Spleen (tissue), 11 donors: ENCODE measurements around the gene RAMP1. TPM values are rescaled to one million over a fixed set of nuclear protein-coding genes. Genes with fewer than 3 reads are reported as not detected.
A peak's percentile ranks its signal among the peaks of the same experiment; 100 is the strongest.

Experiments
- DNase-seq: peaks from one replicate; pipeline ENCODE4 v3.0.0-alpha.2; 2020
- H3K27ac ChIP-seq, 8 donors: fragments of 200-600 bp; sonication (generic) in 7 of 8; 1 replicate in 4 of 8; 2 replicates in 4 of 8; pipeline versions ENCODE4 v1.5.0 to v1.8.0; 2016 to 2021; ENCODE audit warnings: inconsistent platforms in 4 of 8, mild to moderate bottlenecking in 4 of 8, moderate library complexity in 1 of 8
- H3K27me3 ChIP-seq, 7 donors: fragments of 200-600 bp; sonication (generic) in 6 of 7; replicated peaks in 1 of 7; 1 replicate in 4 of 7; 2 replicates in 3 of 7; pipeline versions ENCODE4 v1.5.0 to v1.8.0; 2016 to 2021; ENCODE audit warnings: inconsistent platforms in 3 of 7, mild to moderate bottlenecking in 1 of 7
- H3K36me3 ChIP-seq, 6 donors: fragments of 200-600 bp; sonication (generic) in 5 of 6; 1 replicate in 4 of 6; 2 replicates in 2 of 6; pipeline versions ENCODE4 v1.5.0 to v1.8.0; 2016 to 2021; ENCODE audit warnings: inconsistent platforms in 2 of 6
- H3K4me1 ChIP-seq, 6 donors: fragments of 200-600 bp; sonication (generic) in 5 of 6; 1 replicate in 3 of 6; 2 replicates in 3 of 6; pipeline versions ENCODE4 v1.5.0 to v1.8.0; 2016 to 2021; ENCODE audit warnings: inconsistent platforms in 3 of 6
- H3K4me3 ChIP-seq, 8 donors: fragments of 200-600 bp; sonication (generic) in 7 of 8; 1 replicate in 4 of 8; 2 replicates in 4 of 8; pipeline versions ENCODE4 v1.5.0 to v1.8.0; 2016 to 2021; ENCODE audit warnings: inconsistent platforms in 4 of 8, mild to moderate bottlenecking in 4 of 8, moderate library complexity in 2 of 8
- H3K9me3 ChIP-seq, 8 donors: fragments of 200-600 bp; sonication (generic) in 7 of 8; 1 replicate in 4 of 8; 2 replicates in 4 of 8; pipeline versions ENCODE4 v1.5.0 to v1.8.0; 2016 to 2021; ENCODE audit warnings: inconsistent platforms in 4 of 8
- POLR2A ChIP-seq, 3 donors: fragments of 450-650 bp; IDR thresholded peaks; one replicate each; pipeline ENCODE4 v1.5.1; 2017; ENCODE audit warnings: antibody characterized with exemption in 3 of 3, mild to moderate bottlenecking in 1 of 3
- POLR2AphosphoS5 ChIP-seq, 3 donors: sonication (generic); formaldehyde crosslinking; IDR thresholded peaks; one replicate each; pipeline ENCODE4 v1.5.1; 2017; ENCODE audit warnings: antibody characterized with exemption in 3 of 3
- WGBS, 5 donors: extraction: QIAGEN DNeasy Blood & Tissue Kit in 3 of 5; methylation state at CpG; one replicate each; pipeline versions ENCODE4 v1.1.5 to v1.1.7; 2013 to 2018; 5-methylcytosine and 5-hydroxymethylcytosine counted together
- intact Hi-C: fragments of 100-400 bp; cut with DNase I; formaldehyde crosslinking; loops from one replicate; pipeline ENCODE4 v1.15.0; 2023; ENCODE audit warnings: low total_unique reads
- polyA plus RNA-seq, 3 donors: library from polyadenylated mRNA; stranded (reverse); fragments of 200-250 nt; gene quantifications; one replicate each; pipeline ENCODE4 v1.2.1, GENCODE V29; 2013
- total RNA-seq, 7 donors: library from RNA; depleted of rRNA in 3 of 7; stranded (reverse); fragments of >200 nt in 3 of 7; fragmentation: NEBNext Ultra II Directional in 4 of 7; extraction: Animal tissue kit (Norgen Biotek cat#: 25700) in 4 of 7; gene quantifications; one replicate each; pipeline versions ENCODE4 v1.1.0 to v1.2.1, GENCODE V29; 2016 to 2021
- TF ChIP-seq, protein P1 (sequence below), 11 experiments: fragments of 200-600 bp in 7 of 11; fragments of 450-650 bp in 4 of 11; sonication (generic) in 4 of 11; IDR thresholded peaks in 8 of 11; conservative IDR thresholded peaks in 3 of 11; 1 replicate in 7 of 11; 2 replicates in 4 of 11; pipeline versions ENCODE4 v1.4.0 to v1.8.0; 2016 to 2021; ENCODE audit warnings: antibody characterized with exemption in 11 of 11, inconsistent platforms in 4 of 11, mild to moderate bottlenecking in 1 of 11
- donor health status: healthy with polysubstance abuse.
- donor health status: DM: no; HTN: no; CAD: no; lungs with moderate emphysema.
- donor health status: DM: no; HTN: no; CAD: no.
- donor health status: Bipolar disorder and iron deficiency.
- donor health status: healthy.
- donor health status: DM: no; HTN: no; CAD: no.
- donor health status: DM: yes; HTN: yes; CAD: no.

Gene RAMP1
- total and polyA plus RNA-seq, 10 donors = 4.5 to 44.5 (median 9.5) TPM

DNA sequence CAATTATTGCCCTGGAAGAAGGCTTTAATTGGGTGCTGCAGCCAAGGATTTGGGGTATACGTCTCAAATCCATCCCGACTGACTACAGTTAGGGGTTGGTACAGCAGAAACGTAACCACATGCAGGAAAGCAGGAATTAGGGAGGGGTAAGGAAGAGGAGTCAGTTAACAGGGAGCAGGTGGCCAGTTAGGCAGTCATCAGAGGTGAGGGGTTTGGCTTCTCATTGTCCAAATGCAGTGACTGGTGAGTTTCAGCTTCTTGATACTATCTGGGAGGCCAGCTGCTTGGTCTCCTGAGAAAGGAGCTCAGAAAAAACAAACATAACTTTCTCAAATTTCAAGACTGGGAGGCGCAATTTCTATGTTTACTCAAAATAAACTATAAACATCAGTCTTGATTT lies 68.6 kb downstream of the RAMP1 start:
- H3K27me3 ChIP-seq = no peaks in the 10 kb centered on the region
- H3K27ac ChIP-seq = no peak overlapping the region
- no peak overlapping the region for H3K4me3 ChIP-seq
- TF ChIP-seq POLR2A (IDR thresholded peaks at IDR 0.05) (no peak), POLR2AphosphoS5 (IDR thresholded peaks at IDR 0.05) (no peak)
- TF ChIP-seq, protein P1, sequence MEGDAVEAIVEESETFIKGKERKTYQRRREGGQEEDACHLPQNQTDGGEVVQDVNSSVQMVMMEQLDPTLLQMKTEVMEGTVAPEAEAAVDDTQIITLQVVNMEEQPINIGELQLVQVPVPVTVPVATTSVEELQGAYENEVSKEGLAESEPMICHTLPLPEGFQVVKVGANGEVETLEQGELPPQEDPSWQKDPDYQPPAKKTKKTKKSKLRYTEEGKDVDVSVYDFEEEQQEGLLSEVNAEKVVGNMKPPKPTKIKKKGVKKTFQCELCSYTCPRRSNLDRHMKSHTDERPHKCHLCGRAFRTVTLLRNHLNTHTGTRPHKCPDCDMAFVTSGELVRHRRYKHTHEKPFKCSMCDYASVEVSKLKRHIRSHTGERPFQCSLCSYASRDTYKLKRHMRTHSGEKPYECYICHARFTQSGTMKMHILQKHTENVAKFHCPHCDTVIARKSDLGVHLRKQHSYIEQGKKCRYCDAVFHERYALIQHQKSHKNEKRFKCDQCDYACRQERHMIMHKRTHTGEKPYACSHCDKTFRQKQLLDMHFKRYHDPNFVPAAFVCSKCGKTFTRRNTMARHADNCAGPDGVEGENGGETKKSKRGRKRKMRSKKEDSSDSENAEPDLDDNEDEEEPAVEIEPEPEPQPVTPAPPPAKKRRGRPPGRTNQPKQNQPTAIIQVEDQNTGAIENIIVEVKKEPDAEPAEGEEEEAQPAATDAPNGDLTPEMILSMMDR (IDR thresholded peaks at IDR 0.05 in 8 of 11, conservative IDR thresholded peaks at IDR 0.05 in 3 of 11) = no peak
- intact Hi-C loops = no loop called here
- H3K36me3 ChIP-seq = no peaks in the 10 kb centered on the region
- DNase-seq = no peak
- peaks cover 0 to 15% (median 6%) of the 10 kb centered on the region in 6 donors for H3K4me1 ChIP-seq
- H3K9me3 ChIP-seq = peaks cover 0 to 9% (median 0%) of the 10 kb centered on the region in 8 donors
- WGBS, 5 donors = 81 to 95% (median 89%) methylated on average over 4 of the region's 4 CpGs

DNA sequence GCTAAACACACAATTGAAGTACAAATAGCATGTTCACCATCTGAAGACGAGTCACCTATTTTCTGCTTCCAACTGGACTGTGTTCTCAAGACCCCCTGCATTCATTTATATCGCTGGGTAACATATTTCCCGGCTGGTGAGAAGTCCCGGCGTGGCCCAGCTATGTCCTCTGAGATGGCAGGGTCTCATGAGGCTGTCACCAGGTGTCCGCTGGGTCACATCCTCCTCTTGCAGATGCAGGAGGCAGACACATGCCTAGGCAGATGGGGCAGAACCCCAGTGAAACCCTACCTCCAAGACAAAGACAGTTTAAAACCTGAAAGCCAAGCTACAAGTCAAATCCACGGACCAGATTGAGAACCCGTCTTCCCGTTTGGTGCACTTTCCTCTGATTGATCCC lies 70.6 kb downstream of the RAMP1 start:
- Histone ChIP-seq H3K9me3 (peaks cover 0 to 9% (median 0%) of the 10 kb centered on the region in 8 donors), H3K4me3 (no peak overlapping the region), H3K27me3 (no peaks in the 10 kb centered on the region), H3K36me3 (no peaks in the 10 kb centered on the region), H3K27ac (no peak overlapping the region), H3K4me1 (peaks cover 0 to 4% (median 0%) of the 10 kb centered on the region in 6 donors)
- peak; percentile 32 for DNase-seq
- TF ChIP-seq, protein P1 (IDR thresholded peaks at IDR 0.05 in 8 of 11, conservative IDR thresholded peaks at IDR 0.05 in 3 of 11) = no peak
- TF ChIP-seq POLR2AphosphoS5 (IDR thresholded peaks at IDR 0.05) = no peak
- TF ChIP-seq POLR2A (IDR thresholded peaks at IDR 0.05) = no peak
- intact Hi-C loops = no loop called here
- 88 to 96% (median 94%) methylated on average over 9 of the region's 9 CpGs for WGBS, 5 donors

DNA sequence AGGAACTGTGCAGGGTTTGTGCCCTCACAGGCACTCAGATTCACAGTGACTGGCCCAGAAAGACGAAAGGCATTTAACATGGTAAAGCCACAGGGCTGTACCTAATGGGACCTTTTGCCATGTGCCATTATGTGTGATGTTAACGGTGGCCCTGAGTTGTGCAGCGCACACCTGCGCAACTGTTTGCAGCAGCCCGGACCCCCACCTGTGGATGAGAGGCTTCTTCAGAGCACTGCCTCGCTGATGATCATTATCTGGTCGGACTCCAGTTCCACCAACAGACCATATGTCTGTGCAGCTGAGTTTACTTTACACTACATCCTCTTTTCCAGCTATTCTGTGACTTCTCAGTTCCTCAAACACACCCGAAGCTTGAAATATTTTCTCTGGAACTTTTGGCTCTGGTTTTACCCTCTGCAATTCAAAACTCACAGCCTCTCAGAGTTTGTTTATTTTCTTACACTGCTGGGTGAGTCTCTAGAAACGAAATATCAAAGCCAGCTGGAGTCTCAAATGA lies 71.8 kb downstream of the RAMP1 start:
- H3K4me3 ChIP-seq = no peak overlapping the region
- peaks cover 0 to 9% (median 0%) of the 10 kb centered on the region in 8 donors for H3K9me3 ChIP-seq
- no peaks in the 10 kb centered on the region for H3K27me3 ChIP-seq
- H3K36me3 ChIP-seq = no peaks in the 10 kb centered on the region
- H3K4me1 ChIP-seq = peaks cover 0 to 4% (median 0%) of the 10 kb centered on the region in 6 donors
- 21 to 54% (median 46%) methylated on average over 8 to 9 of the region's 9 CpGs for WGBS, 5 donors
- peak; percentile 34 for DNase-seq
- intact Hi-C loops = no loop called here
- no peak for TF ChIP-seq POLR2AphosphoS5 (IDR thresholded peaks at IDR 0.05)
- TF ChIP-seq, protein P1 (IDR thresholded peaks at IDR 0.05 in 8 of 11, conservative IDR thresholded peaks at IDR 0.05 in 3 of 11) = no peak
- TF ChIP-seq POLR2A (IDR thresholded peaks at IDR 0.05) = no peak
- peak overlapping the region in 1 of 8 donors; percentile 14 for H3K27ac ChIP-seq

DNA sequence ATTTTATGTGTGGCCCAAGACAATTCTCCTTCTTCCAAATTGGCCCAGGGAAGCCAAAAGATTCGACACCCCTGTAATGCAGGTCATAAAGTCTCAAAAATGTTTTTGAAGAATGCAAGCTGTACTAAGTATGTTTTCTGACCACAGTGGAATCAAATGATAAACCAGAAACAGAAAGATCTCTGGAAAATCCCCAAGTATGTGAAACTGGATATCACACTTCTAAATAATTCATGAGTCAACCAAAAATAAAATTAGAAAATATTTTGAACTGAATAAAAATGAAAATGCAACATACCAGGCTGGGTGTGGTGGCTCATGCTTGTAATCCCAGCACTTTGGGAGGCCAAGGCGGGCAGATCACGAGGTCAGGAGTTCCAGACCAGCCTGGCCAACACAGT lies 73.3 kb downstream of the RAMP1 start:
- no peaks in the 10 kb centered on the region for H3K27me3 ChIP-seq
- whole genome bisulfite sequencing, 5 donors = 65 to 85% (median 74%) methylated on average over 3 of the region's 3 CpGs
- H3K36me3 ChIP-seq = no peaks in the 10 kb centered on the region
- H3K4me3 ChIP-seq = no peak overlapping the region
- peaks cover 0 to 9% (median 0%) of the 10 kb centered on the region in 8 donors for H3K9me3 ChIP-seq
- TF ChIP-seq, protein P1 (IDR thresholded peaks at IDR 0.05 in 8 of 11, conservative IDR thresholded peaks at IDR 0.05 in 3 of 11) = no peak
- TF ChIP-seq POLR2AphosphoS5 (IDR thresholded peaks at IDR 0.05) (no peak), POLR2A (IDR thresholded peaks at IDR 0.05) (no peak)
- H3K4me1 ChIP-seq = peaks cover 0 to 4% (median 0%) of the 10 kb centered on the region in 6 donors
- intact Hi-C loops = no loop called here
- peak; percentile 14 for DNase-seq
- peak overlapping the region in 2 of 8 donors; percentile 14 to 36 for H3K27ac ChIP-seq
